ENCODE data around the gene PACS2.

The PACS2 gene

GRCh38 chr14:105412771-105413543, 98.4 kb downstream of the PACS2 start:
- DNase-seq: no peak

- no peak for DNase-seq
These were observed 99.0 kb downstream of the PACS2 start for GRCh38 chr14:105413544-105413886.

DNA sequence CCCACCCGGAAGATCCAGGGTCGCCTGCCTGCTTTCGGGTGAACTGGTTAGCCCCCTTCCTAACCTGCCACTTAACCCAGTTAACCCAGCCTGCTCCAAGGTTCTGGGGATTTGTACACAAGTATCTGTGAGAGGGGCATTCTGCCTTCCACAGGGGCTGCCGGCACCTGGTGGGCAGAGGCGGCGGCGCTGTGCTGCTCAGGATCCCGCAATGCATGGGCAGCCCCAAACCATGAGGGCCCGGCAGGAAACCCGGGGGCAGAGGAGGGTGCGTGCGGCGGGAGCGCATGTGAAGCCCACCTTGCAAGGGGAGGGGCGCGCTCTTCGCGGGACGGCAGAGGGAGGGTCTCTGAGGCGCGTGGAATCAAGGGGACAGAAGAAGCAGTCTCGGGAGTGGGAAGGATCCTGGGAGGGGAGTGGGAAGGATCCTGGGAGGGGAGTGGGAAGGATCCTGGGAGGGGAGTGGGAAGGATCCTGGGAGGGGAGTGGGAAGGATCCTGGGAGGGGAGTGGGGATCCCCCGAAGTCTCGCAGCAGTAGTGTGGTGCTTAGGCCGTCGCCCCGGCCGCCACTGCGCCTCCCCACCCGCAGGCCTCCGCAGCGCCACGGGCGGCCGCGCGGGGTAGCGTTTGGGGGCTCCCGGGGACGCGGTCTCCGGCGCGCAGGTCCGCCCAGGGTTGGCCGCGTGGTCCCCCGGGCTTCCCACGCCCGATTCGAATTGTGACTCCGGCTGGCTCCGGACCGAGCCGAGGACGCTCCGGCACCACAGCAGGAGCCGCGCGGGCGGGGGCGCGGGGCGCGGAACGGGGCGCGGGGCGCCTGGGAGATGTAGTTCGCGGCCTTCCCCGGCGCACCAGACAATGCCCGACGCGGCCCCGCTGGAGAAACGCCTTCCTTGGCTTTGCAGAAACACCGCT, 100.2 kb downstream of the PACS2 start:
- peak; percentile 66 for DNase-seq

- no peak for DNase-seq
These were observed 101.2 kb downstream of the PACS2 start for GRCh38 chr14:105415481-105416428.

- no peak for DNase-seq
These were observed 102.1 kb downstream of the PACS2 start for GRCh38 chr14:105416671-105417070.

DNA sequence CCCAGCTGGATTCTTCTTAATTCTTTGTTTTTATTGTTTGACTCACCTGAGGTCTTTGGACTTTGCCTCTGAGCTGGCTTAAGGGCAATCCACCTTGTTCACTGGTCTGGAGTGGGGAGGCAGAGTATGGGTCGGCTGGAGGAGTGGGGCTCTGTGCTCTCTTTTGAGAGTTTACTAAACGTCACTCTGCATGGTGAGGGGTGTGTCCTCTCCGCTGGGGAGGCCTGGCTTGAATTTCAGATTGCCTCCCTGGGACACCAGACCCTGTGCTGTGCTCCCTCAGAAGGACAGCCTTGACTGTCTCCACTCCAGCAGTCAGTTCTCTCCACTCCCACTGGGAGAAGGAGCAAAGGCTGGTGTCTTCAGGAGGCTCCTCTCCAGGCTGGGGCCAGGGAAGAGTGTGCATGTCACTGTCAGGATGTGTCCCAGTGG, 103.2 kb downstream of the PACS2 start:
- DNase-seq: no peak

- no peak for DNase-seq
These were observed 104.0 kb downstream of the PACS2 start for GRCh38 chr14:105418269-105419194.

GRCh38 chr14:105419195-105420091, 104.9 kb downstream of the PACS2 start, which contains the start of gene MTA1:
TSS of gene MTA1 (plus strand) at chr14:105419827. CDS start at chr14:105420036, 209 bp downstream.
- peak; percentile 60 for DNase-seq

DNA sequence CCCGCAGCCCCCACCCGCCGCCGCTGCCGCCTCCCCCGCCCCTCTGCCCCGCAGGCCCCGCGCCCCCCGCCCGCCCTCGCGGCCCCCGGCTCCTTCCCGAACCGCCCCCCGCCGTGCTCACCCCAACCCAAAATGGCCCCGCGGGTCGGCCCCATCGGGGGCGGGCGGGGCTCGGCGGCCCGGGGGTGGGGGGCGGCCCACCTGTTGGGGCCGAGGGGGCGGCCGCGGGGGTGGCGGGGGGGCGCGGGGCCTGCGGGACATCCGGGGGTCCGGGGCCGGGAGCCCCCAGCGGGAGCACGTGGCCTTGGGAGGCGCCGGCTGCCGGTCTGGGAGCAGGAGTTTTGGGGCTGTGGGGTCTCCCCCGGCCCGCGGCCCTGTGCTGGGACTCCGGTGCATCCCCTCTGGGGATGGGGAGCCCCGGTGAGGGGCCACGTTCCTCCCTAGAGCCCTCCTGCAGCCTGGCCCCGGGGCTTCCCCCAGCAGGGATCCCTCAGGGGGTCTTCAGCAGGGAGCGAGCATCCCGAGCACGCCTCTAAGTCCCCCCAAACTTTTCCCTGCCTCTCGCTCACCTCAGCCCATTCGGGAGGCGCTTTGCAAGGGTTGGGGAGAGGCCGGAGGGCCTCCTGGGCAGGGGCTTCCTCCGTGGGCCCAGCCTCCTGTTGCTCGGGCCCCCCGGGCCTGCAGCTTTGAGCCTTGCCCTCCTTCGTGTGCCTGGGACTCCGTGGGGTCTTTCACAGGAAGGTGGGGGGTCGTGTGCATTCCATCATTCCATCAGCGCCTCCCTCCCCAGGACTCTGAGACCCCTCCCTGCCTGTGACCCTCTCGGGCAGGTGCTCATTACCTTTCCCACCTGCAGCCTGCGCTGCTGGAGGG, 105.8 kb downstream of the PACS2 start:
- DNase-seq: no peak

GRCh38 chr14:105420974-105421674, 106.6 kb downstream of the PACS2 start:
- no peak for DNase-seq

GRCh38 chr14:105421723-105422615, 107.4 kb downstream of the PACS2 start:
- DNase-seq: no peak

GRCh38 chr14:105422695-105423487, 108.3 kb downstream of the PACS2 start:
- no peak for DNase-seq

DNA sequence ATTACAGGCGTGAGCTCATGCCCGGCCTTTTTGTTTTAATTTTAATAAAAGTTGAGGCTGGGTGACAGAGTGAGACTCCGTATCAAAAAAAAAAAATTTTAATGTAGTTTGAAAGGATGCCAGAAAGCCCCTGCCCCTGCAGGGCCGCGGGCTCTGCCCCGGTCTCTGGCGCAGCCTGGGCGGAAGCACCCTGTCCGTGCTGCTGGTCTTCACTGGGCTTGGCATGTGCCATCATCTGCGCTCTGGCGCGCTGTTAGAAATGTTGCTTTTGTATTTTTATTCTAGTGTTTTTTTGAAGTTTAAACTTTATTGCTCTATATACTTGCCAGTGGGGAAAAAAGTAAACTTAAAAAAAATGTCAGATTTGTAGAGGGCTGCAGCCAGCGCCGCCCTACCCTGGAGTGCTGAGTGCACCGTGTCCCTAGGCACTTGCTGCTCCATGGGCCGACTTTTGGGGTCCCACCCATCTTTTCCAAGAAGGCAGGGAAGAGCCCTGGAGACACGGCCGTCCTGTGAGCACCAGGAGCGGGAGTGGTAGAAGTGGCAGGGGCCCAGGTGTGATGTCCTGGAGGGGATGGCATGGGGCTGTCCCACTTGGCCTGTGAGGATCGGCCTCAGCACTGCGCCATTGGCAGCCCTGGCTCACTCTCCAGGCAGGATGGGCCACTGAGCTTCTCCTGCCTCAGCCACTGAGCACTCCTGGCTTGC, 109.1 kb downstream of the PACS2 start:
- DNase-seq: no peak

GRCh38 chr14:105424861-105425260, 110.3 kb downstream of the PACS2 start:
- no peak for DNase-seq

DNA sequence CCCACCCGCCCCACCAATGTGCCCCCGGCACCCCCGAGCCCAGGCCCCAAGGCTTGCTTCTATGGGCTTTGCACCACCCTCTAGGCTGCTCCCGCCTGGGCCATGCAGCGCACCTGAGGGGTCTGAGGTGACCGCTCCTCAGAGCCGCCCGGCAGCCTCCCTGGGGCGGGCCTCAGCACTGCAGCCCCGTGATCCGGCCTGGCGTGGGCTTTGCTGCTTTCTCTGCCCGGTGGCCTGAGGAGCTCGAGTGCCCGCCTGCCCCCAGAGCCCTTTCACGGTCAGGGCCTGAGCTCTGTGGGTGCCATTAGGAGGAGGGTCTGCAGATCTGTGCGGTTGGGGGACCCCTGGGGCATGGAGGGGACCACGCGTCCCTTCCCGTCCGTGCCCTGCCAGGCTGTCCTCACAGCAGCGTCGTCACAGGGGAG, 111.3 kb downstream of the PACS2 start:
- DNase-seq: no peak

All from activated CD8-positive, alpha-beta memory T cell treated with anti-CD3 and anti-CD28 coated beads, Interleukin-2, amount 50 U/mL, for 4 hours (primary cell).